ENCODE measurements around the gene MATCAP1.
A peak's percentile ranks its signal among the peaks of the same experiment; 100 is the strongest.

The MATCAP1 gene

DNA sequence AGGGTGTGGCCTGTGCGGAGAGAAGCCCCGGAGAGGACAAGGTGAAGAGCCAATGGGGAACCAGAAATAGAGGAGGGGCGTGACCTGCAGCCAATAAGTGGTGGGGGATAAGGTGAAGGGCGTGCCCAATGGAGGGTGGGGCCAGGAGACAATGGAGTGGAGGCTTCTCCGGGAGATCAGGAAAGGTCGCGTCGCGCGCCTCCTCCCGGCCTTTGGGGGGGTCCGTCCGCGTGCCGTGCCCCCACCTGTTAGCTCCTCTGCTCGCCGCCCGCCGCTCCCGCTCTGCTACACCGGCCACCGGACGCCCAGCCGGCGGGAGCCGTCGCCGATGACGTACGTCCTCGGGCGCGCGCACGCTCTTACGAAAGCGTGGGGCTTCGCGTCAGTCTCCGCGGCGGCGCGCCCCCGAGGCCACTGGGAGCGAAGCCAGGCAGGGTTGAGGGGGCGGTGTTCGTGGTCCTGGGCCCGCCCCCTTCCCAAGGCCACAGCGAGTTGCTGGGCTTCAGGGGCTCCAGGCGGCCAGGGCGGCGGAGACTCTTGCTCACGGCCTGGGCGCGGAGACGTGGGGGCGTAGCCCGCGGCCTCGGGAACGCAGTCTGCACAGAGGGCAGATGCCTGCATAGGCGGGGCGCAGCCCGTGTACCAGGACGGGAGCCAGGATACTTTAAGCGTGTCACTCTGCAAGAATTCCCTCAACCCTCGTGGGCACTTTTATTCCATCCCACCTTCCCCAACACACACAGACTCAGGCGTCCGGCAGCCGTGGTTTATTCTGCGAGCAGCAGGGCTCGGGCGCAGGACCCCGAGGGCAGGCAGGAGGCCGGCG lies at the start of gene MATCAP1:
Gene MATCAP1 (minus strand): TSS at position 337 of the 826 bp plus-strand sequence. CDS start 3,353 bp downstream, outside the sequence.
- peak; percentile 89 for ATAC-seq (ENCODE audit: insufficient read depth, low read depth)
- peaks cover 53% of the 10 kb centered on the region for H3K4me1 ChIP-seq (ENCODE audit: insufficient read depth, low read length)
- peak; percentile 98 for DNase-seq

GRCh38 chr16:67230809-67231660 lies 47.3 kb upstream of the MATCAP1 start:
- Histone ChIP-seq H3K4me2 (ENCODE audit: insufficient read depth, low read length) (no peak overlapping the region), H3K9me3 (ENCODE audit: insufficient read depth, low read length, severe bottlenecking) (no peaks in the 10 kb centered on the region), H3K4me3 (ENCODE audit: low read depth in 1 of 2, low read length in 2 of 2) (no peak overlapping the region), H4K20me1 (ENCODE audit: insufficient read depth, low read length) (peaks cover 22% of the 10 kb centered on the region; the same call in 1 of the 2 replicates), H3K36me3 (ENCODE audit: insufficient read depth, low read length) (peaks cover 65% of the 10 kb centered on the region), H2AFZ (ENCODE audit: low read depth, low read length) (no peak overlapping the region), H3K4me1 (ENCODE audit: insufficient read depth, low read length) (peaks cover 35% of the 10 kb centered on the region), H3K27me3 (ENCODE audit: insufficient read depth, low read length, poor library complexity) (no peaks in the 10 kb centered on the region), H3K27ac (ENCODE audit: low read length) (no peak overlapping the region), H3K9ac (ENCODE audit: low read depth, low read length) (no peak overlapping the region), H3K79me2 (ENCODE audit: insufficient read depth, low read length) (peaks cover 40% of the 10 kb centered on the region)
- no peak for ATAC-seq (ENCODE audit: insufficient read depth, low read depth)
- TF ChIP-seq EZH2 (IDR thresholded peaks at IDR 0.05; ENCODE audit: borderline replicate concordance, low read depth, low read length, severe bottlenecking) (no peak), CTCF (IDR thresholded peaks at IDR 0.05; ENCODE audit: borderline replicate concordance, extremely low read depth, low read length, poor library complexity, severe bottlenecking) (no peak)
- no peak for DNase-seq

More for the DNA sequence above, at the start of gene MATCAP1:
- H3K4me2 ChIP-seq (ENCODE audit: insufficient read depth, low read length): peak within 1 kb of the TSS; percentile 99
- no peak for TF ChIP-seq CTCF (IDR thresholded peaks at IDR 0.05; ENCODE audit: borderline replicate concordance, extremely low read depth, low read length, poor library complexity, severe bottlenecking)
- TF ChIP-seq EZH2 (IDR thresholded peaks at IDR 0.05; ENCODE audit: borderline replicate concordance, low read depth, low read length, severe bottlenecking): no peak
- no peaks in the 10 kb centered on the region for H3K9me3 ChIP-seq (ENCODE audit: insufficient read depth, low read length, severe bottlenecking)
- H3K27ac ChIP-seq (ENCODE audit: low read length): peak within 1 kb of the TSS; percentile 82
- H3K79me2 ChIP-seq (ENCODE audit: insufficient read depth, low read length): peaks cover 28% of the 10 kb centered on the region
- peak within 1 kb of the TSS; percentile 41 to 87 for H3K4me3 ChIP-seq (ENCODE audit: low read depth in 1 of 2, low read length in 2 of 2)
- H3K27me3 ChIP-seq (ENCODE audit: insufficient read depth, low read length, poor library complexity): no peaks in the 10 kb centered on the region
- peak within 1 kb of the TSS; percentile 69 for H3K9ac ChIP-seq (ENCODE audit: low read depth, low read length)
- peak within 1 kb of the TSS; percentile 92 for H2AFZ ChIP-seq (ENCODE audit: low read depth, low read length)
- H3K36me3 ChIP-seq (ENCODE audit: insufficient read depth, low read length): no peaks in the 10 kb centered on the region
- peaks cover 13% of the 10 kb centered on the region for H4K20me1 ChIP-seq (ENCODE audit: insufficient read depth, low read length)

DNA sequence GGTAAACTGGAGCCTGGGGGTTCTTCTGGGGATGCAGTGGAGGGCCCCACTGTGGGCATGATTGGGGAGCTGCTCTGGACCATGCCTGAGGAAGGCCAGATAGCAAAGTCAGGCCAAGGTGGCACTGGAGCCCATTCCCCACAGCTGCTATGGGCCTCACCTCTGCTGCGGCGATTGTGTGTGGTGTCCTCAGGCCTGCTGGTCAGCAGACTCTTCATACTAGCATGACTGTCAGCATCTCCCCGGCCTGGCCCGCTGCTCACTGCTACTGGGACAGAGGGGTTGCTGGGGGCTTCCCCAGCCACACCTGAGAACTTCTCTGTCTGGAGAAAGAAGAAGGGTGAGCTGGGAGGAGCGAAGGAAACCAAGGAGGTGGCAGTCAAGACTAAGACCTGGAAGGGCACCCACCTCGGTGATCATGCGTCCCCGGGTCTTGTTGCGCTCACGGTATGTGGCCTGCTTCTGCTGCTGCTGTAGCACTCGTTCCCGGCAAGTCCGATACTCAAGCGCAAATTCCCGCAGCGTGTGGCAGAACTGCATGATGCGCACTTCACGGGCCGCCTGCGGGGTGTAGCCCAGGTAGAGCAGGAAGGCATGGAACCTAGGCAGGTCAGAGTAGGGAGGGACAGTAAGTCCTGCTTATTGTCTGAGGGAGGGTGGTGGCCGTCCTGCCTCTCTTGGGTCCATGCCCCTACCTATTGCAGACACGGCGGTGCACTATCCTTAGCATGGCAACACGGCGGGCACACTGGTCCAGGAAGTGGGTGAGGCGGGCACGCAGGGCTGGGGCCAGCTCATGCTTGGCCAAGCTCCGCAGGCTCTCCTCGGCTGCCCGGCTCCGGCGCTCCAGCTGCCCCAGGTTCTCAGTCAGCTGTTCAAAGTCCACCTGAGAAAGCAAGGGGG lies 46.4 kb upstream of the MATCAP1 start:
- H3K4me3 ChIP-seq (ENCODE audit: low read depth in 1 of 2, low read length in 2 of 2): no peak overlapping the region
- peaks cover 38% of the 10 kb centered on the region for H3K79me2 ChIP-seq (ENCODE audit: insufficient read depth, low read length)
- H3K36me3 ChIP-seq (ENCODE audit: insufficient read depth, low read length): peaks cover 65% of the 10 kb centered on the region
- H3K4me2 ChIP-seq (ENCODE audit: insufficient read depth, low read length): no peak overlapping the region
- H3K4me1 ChIP-seq (ENCODE audit: insufficient read depth, low read length): peaks cover 35% of the 10 kb centered on the region
- no peak overlapping the region for H2AFZ ChIP-seq (ENCODE audit: low read depth, low read length)
- H3K27ac ChIP-seq (ENCODE audit: low read length): no peak overlapping the region
- H3K27me3 ChIP-seq (ENCODE audit: insufficient read depth, low read length, poor library complexity): no peaks in the 10 kb centered on the region
- no peaks in the 10 kb centered on the region for H3K9me3 ChIP-seq (ENCODE audit: insufficient read depth, low read length, severe bottlenecking)
- peaks cover 22% of the 10 kb centered on the region; the same call in 1 of the 2 replicates for H4K20me1 ChIP-seq (ENCODE audit: insufficient read depth, low read length)
- ATAC-seq (ENCODE audit: insufficient read depth, low read depth) (no peak), DNase-seq (no peak)
- TF ChIP-seq EZH2 (IDR thresholded peaks at IDR 0.05; ENCODE audit: borderline replicate concordance, low read depth, low read length, severe bottlenecking) (no peak), CTCF (IDR thresholded peaks at IDR 0.05; ENCODE audit: borderline replicate concordance, extremely low read depth, low read length, poor library complexity, severe bottlenecking) (no peak)
- H3K9ac ChIP-seq (ENCODE audit: low read depth, low read length): no peak overlapping the region
